Iris pigment epithelial cell (primary cell): ENCODE data around the gene SPTB.

Experiments
- DNase-seq: peaks from one replicate; pipeline ENCODE4 v3.0.0-alpha.2; 2011; ENCODE audit warnings: low read depth

Gene SPTB

DNA sequence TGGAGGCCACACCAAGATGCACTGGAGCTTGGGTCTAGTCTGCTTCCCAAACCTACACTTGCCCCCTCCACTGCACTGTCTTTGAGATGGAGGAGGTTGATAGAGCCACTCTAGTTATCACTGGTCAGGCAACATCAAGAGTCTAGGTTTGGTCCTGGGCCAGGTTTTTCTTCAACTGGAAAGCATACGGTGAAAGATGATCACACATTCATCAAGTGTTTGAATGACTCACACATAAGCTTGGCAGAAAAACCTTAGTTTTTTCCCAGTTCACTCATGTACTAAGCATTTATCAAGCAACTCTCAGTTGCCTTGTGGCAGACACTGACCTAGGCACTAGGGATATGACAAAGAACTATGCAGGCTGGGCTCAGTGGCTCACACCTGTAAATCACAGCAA lies 91.0 kb downstream of the SPTB start:
- DNase-seq, result peak; percentile 96

DNA sequence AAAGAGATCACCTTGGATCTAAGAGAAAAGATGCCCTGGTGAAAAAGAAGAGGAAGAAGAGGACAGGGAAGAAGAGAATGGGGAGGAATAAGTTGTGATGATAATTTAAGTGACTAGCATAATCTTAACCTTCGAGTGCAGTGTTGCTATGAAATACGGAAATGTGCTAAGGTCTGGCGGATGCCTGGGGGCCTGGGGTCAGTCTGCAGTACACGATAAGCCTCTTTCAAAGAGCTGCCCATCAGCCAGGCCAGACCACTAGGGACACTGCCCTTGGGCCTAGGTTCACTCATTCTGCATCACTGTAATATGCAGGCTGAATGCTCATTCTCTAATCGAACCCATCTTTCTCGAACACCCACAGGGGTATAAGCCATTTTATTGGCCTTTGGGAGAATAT lies 92.1 kb downstream of the SPTB start:
- DNase-seq, result no peak

DNA sequence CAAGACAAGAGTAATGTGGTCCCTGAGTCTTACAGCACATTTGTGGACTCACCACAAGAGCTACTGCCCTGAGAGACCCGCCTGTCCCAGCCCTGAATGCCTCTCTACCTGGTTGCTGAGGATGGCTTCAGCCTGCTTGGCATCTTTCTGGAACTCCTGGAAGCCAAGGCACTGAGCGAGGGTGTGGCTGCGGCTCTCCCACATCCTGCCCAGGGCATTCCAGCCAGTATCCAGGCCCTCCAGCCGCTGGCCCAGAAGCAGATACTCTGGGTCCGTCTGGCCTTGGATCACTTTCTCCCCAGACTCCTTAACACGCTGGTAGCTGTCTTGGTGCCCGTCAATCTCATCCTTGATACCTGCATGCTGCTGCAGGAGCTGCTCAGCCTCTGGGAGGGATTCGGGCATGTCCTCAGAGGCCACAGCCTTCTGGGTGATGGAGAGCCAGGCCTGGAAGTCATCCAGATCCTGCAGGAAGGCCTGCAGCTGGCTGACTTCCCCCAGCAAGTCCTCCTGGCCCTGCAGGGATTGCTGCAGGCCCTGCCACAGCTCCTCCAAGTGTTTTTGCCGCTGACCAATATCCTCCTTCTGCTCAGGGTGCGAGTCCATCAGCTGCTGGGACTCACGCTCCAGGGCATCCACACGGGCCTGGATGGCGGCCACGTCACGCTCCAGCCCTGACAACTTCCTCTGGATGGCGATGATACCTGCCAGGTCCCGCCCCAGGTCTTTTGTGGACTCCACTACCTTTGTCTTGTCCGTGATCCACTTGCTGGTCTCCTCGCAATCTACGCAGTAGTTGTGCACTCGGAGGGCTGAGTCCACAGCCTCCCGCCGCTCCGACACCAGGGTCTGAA lies 93.2 kb downstream of the SPTB start:
- no peak for DNase-seq

DNA sequence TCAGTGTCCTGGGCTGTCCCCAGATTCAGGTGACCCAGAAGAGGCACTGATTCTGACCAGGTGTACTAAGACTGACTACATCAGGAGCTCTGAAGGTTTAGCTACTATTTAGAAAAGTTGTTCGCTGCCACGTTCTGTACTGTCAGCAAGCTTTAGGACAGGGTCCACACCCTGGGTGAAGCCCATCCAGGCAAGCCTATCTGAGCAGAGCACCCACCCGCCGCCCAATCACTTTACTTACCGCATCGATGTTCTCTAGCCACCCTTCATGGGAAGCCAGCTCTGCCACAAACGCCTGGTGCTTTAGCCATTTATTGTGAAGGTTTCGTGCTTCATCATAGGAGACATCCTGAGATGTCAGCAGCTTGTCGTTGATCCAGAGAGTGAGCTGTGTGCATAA lies 95.7 kb downstream of the SPTB start:
- DNase-seq, result no peak

DNA sequence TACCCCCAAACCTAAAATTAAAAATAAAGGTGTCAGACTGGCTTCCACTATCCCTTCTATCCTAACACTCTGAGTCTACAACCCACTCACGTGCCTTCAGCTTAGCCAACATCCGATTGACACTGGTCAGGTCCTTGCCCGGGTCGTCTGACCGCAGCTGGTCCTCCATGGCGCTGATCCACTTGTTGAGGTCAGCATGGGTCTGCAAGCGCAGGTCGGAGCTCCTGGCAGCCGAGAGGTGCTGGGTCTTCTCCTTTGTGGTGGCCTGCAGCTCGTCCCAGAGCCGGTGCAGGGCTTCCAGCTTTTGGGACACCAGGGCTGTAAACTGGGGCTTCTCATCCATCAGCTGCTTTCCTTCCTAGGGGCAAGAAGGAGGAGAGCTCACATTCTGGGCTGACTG lies 97.5 kb downstream of the SPTB start:
- no peak for DNase-seq

DNA sequence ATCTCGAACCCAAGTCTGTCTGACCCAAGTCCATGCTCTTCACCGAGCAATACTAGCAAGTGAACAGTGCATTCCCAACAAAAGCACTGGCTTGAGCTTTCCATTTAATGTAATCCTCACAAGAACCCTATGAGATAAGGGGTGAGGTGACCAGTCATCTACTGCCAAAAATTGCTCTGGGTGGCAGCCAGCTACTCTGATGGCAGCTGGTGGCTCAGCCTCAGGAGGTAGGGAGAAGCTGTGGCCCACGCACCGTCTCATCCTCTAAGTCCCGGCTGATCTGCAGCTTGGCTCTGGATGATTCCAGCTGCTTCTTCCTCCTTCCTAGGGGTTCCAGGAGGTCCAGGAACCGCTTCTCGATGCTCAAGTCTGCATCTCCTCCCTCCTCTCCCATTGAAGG lies 100.2 kb downstream of the SPTB start:
- no peak for DNase-seq

DNA sequence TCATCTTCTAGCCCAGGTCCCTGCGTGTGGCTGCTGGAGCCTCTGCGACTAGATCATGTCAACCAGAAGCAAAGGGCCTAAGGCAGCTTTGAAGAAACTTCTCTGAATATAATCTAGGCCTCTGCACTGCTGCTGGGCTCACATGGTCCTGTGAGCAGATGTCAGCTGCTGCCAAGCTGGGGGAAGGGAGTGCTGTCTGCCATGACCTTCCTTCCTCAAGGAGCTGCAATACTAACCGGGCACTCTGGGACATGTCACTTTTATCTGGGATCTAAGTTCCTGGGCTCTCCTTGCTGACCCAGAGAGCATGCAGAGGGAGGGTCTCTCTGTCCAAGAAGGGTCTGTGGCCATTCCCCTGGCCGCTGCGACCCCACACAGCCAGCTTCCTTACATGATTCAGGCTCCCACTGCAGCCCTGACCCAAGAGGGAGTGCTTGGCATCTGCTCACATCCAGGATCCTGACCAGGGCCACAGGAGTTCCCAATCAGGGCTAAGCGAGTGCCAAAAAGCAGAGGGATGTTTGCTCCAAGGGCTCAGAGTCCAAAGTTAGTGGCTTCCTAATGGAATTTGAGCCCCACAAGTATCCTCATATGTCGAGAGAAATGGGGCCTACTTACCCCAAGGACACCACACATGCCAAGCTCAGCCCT lies 101.5 kb downstream of the SPTB start:
- no peak for DNase-seq

DNA sequence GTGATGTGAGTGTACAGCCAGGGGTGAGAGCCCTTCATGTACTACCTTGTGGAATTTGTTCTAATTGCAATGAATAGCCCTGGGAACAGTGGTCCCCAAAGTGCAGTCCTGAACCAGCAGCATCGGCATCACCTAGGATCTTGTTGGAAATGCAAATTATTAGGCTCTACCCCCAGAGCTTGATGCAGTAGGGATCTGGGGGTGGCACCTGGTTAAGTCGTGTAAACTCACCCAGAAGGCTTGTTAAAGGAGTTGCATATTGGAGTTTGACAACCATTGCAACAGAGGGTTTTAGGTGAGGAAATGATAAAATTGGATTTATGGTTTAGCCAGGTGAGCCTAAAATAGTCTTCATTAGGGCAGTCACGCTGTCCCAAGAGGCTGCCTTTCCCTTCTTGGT lies 102.2 kb downstream of the SPTB start:
- DNase-seq, result no peak

DNA sequence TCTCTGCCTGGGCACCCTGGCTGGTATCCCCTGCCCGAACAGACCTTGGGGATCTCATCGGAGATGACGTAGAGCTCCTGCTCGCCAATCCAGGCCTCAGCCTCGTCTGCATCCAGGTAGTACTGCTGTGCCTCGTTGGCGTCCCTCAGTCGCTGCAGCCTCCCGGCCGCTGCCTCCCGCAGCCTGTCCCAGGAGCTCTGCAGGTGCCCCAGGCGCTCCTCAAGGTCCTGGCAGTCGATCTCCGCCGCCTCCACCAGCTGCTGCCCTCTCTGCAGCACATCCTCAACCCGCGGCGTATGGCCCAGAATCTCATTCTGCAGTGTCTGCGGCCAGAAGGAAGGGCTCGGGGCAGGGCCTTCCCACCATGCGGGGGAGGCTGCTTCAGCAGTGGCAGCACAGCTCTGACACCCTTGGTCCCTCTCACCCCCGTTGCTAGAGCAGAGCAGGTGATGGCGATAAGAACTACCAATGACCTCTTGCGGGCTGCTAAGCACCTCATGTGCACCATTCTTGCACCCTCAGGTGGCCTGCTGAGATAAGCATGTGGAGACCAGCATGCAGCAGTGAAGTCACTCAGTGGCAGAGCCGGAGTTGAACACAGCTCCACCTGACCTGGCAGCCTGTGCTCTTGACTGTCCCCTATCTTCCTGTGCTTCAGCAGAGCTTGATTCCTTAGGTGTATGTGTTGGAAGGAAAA lies 104.5 kb downstream of the SPTB start:
- DNase-seq, result no peak

DNA sequence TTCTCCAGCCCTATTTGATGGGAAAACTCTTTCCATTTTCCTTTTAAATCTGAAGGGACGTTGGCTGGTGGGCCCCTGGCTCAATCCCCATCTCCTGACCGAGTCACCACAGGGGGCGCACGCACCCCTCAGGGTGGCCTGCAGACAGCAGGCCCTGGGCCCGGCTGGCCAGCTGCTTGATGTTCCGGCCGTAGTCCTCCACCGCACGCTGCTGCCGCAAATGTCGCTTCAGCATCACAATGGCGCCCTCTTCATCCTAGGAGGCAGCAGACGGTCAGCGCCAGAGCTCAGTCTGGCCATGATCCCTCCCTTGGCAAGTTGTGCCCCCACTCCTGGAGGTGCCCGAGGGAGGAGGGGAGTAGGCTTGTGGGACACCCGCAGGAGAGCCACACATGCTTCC lies 105.4 kb downstream of the SPTB start:
- DNase-seq, result no peak

DNA sequence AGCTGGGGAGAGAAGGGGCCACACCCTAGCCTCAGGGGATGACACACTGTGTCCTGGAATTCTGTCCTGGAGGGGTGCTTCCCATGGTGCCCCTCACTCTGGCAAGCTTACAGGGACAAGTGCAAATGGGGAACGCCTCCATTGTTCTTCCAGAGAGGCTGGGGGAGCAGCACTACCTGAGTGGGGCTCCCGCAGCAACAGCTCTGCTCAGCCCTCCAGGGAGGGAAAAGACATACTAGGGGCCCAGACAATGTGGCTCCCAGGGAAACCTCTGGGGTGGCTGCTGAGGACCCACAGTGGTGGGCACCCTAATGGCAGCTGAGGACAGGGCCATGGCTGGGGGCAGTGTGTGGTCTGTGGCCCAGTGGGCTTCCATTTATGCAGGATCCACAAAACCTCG lies 106.1 kb downstream of the SPTB start:
- DNase-seq, result no peak

DNA sequence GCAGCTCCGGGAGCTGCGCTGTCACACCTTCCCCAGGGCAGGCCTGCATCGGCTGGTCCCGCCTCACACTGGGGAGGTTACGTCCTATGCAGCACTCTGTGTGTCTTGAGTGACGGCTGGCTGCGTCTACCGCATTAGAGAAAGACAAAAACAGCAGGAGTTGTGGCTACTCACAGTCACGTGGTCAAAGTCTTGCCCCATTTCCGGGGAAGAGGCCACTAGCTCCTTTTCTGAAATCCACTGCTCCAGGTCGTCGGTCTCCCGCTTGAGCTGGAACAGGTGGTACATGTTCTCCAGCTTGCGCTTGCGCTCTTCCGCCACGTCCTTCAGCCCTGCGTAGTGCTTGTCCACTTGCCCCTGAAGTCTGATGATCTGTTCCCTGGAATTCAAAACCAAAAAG lies 106.7 kb downstream of the SPTB start:
- no peak for DNase-seq

DNA sequence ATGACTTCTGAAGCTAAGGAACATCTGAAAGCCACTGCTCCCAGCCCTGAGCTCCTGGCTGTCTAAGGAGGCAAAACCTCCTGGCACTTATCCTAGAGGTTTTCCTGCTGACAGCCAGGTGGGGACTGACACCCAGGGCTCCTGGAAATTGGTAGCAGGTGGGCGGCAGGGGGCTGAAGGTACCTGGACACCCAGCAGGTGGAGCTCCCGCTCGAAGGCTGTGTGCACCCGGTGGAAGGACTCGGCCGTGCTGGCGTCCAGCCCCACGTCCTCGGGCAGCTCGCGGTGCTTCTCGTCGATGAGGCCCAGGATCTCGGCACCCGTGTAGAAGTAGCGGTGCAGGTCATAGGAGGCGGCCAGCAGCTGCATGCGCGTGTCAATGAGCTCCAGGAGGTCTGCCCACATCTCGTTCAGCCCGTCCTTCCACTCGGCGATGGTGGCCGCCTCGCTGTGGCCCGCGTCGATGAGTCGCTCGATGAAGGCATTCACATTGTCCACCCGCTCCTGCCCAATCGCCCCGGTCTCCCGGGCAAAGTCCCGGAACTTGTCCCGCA lies 107.2 kb downstream of the SPTB start:
- no peak for DNase-seq

DNA sequence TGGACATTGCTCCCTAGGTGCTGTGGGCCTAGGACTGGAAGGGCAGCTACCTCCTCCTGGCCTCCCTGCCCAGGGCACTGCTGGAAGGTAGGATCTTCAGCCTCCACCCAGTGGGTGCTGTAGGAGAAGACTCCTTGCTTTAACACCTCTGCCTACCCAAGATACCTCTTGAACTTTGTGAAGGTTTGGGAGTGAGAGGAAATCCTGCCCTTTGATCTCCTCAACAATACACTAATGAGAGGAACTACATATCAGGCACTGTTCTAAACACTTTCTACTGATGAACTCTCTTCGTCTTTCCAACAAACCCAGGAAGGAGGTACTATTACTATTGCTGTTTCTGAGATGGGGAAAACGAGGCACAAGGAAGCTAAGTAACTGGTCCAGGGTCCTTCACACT lies 108.5 kb downstream of the SPTB start:
- DNase-seq, result no peak

DNA sequence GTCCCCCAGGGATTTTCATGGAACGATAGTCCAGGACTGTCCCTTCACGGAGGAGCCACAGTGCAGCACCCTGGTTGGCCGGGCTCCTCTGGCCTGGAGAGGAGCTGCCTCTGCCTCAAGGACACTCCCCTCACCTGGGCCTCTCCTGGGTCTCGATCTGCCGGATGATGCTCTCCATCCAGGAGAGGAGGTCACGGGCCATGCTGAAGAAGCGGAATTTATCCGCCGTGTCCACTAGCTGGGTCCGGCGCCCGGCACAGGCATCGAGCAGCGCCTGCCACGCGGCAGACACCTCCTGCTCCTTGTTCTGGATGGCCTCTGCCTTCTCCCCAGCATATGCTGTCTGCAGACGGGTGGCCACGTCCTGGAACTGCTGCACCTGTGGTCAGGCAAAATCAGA lies 109.0 kb downstream of the SPTB start:
- no peak for DNase-seq

DNA sequence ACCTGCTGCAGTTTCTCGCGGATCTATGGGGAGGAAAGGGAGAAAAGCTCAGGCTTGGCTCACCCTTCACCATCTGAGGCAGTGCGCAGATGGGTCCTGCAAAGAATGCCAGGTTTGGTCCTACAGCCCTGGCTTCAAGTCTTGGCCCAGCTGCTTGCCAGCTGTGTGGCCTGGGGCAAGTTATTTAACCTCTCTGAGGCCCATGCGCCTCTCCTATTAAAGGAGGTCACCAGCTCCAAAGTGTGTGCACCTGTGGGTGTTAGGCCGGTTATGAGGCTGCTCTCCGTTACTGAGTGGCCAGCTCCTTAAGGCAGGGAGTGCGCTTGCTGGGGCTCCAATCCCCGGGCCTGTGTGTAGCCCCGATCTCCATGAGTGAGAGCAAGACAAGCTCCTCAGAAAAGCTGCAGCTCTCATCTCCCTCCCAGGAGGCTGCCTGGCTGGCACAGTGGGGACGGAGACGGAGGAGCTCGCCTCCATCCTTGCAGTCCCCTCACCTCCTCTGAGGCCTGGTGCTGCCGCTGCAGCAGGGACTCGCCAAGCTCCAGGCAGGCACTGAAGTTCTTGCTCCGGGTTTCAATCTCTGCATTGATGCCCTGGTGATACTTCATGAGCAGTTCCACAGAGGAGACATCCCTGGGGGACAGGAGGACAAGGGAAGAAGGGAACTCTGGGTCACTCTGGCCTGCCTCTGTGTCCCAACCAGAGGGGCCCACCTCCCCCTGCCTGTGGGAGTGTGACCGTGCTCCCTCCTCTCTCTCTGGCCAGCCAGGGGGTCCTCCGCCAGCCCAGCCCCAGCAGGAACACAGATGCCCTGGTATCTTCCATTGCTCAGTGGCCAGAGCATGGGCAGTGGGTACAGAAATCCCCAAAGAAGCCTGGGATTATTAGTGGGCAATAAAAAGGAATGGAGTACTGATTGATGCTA lies 110.3 kb downstream of the SPTB start:
- DNase-seq, result no peak

DNA sequence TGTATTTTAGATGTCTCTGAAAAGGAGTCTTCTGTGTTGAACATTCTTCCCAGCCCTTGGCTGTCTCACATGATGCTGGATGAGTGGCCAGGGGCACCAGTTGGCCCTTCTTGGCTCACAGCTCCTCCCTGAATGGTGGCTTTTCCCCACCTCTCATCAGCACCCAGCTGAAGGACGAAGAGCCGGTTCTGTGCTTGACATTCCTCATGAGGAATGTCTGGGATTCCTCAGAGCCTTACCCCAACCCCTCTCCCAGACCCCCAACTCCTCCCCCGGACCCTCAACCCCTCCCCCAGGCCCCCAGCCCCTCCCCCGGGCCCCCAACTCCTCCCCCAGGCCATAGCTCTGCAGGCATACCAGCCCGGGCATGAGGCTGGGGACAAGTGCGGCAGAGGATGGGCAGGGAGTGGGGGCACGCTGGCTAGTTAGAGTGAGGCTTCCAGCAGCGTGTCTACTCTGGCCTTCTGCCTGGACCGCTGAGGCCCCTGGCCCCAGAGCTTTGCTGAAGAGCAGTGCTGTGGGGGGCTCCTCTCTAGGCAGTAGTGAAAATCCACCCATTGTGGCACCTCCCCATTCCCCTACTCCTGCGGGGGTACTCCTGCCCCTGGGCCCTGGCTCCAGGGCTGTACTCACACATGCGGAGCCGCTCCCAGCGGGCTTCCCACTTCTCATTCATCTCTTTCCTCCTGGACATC lies 111.2 kb downstream of the SPTB start:
- DNase-seq, result no peak

DNA sequence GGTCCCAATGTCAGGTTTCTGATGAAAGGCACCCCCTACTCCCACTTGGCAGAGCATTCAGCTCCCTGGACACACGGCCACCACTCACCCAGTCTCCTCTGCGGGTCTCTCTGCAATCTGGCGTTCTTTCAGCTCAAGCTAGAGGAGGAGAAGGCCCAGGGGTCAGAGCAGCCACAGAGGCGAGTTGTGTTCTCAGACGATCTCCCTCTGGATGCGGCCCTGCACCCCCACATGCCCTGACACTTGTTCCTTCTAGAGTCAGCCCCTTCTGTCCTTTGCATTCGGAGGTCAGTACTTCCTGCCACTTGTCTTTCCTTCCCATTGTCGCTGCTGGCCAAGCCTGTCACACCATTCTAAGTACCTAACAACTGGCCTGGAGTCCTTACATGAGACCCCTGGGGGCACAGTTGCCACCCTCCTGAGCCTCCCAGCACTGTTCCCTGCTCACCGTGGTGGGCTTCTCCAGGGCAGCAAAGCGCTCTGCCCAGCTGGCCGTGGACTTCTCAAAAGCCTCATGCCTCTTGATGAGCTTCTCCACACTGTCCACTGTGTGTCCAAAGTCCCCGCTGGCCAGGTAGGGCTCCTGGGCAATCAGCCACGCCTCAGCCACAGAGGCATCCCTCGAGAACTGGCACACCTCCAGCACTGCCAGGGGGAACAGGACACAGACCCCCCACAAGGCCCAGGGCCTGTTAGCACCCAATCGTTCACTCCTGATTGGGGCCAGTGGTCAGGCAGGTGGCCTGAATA lies 112.3 kb downstream of the SPTB start:
- no peak for DNase-seq

DNA sequence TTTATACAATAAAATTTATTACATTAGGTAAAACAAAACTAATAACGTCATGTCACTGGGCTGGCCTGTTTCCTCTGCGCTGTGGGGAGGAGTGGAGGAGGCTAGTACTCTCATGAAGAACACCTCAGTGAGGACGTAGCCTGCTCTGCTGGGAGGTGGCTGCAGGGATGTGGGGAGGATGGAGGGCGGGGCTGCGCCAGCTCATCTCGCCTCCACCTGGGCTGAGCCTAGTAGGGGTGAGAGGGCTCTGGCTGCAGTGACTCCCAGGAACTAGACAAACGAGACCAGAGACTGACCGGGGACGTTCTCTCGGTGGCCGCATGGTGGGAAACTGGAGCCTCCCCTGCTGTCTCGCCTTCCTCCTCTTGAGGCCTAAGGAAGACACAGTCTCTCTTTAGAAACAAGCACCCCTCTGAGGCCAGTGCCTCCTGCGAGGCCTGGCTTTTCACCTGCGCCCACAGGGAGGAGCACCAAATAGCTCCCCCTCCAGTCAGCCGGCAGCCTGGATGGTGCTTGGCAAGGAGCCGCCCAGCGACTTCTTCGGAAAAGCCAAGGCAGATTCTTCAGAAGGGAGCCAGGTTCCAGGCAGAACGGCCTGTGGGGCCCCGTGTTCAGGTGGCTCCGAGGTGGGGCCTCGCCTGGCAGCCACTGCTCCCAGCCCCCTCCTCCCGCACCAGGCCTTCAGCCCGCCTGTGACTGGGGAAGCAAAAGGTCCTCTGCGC lies 113.1 kb downstream of the SPTB start:
- DNase-seq, result no peak
